Small intestine (tissue), 7 donors: ENCODE measurements around the gene CCDC87. TPM values are rescaled to one million over a fixed set of nuclear protein-coding genes. Genes with fewer than 3 reads are reported as not detected.

Source experiments
- DNase-seq, 2 donors: peaks; one replicate each; pipeline versions ENCODE4 v3.0.0 to v3.0.0-alpha.2; 2013
- FAIRE-seq: peaks from 2 replicates; lab custom pipeline; 2012; peaks lifted over from hg19 to GRCh38; lab: Jason Lieb, UNC
- H3K27ac ChIP-seq, 3 donors: one replicate each; pipeline ENCODE4 v1.5.1; 2013; ENCODE audit warnings: low read length in 2 of 3, mild to moderate bottlenecking in 2 of 3, control low read depth in 1 of 3, inconsistent platforms in 1 of 3, low read depth in 1 of 3, moderate library complexity in 1 of 3
- H3K27me3 ChIP-seq, 3 donors: one replicate each; pipeline ENCODE4 v1.6.1; 2013; ENCODE audit warnings: low read length in 3 of 3, inconsistent platforms in 1 of 3; ENCODE audit not compliant: control insufficient read depth in 3 of 3, insufficient read depth in 3 of 3
- H3K36me3 ChIP-seq, 3 donors: one replicate each; pipeline ENCODE4 v1.6.1; 2013; ENCODE audit warnings: low read length in 3 of 3, inconsistent platforms in 1 of 3, low read depth in 1 of 3, mild to moderate bottlenecking in 1 of 3, moderate library complexity in 1 of 3; ENCODE audit not compliant: control insufficient read depth in 3 of 3, insufficient read depth in 2 of 3
- H3K4me1 ChIP-seq, 3 donors: one replicate each; pipeline ENCODE4 v1.6.1; 2013; ENCODE audit warnings: low read length in 2 of 3, inconsistent platforms in 1 of 3, low read depth in 1 of 3, mild to moderate bottlenecking in 1 of 3, moderate library complexity in 1 of 3; ENCODE audit not compliant: control insufficient read depth in 3 of 3, insufficient read depth in 2 of 3
- H3K4me3 ChIP-seq, 3 donors: one replicate each; pipeline ENCODE4 v1.5.1; 2013; ENCODE audit warnings: low read length in 3 of 3, control low read depth in 1 of 3, inconsistent platforms in 1 of 3, low read depth in 1 of 3, mild to moderate bottlenecking in 1 of 3, moderate library complexity in 1 of 3
- H3K9me3 ChIP-seq, 2 donors: one replicate each; pipeline ENCODE4 v1.6.1; 2013; ENCODE audit warnings: low read depth in 1 of 2, low read length in 1 of 2; ENCODE audit not compliant: control insufficient read depth in 2 of 2, insufficient read depth in 1 of 2
- WGBS, 3 donors: extraction: QIAGEN DNeasy Blood & Tissue Kit; methylation state at CpG; one replicate each; pipeline ENCODE4 v1.1.7; 2013; 5-methylcytosine and 5-hydroxymethylcytosine counted together
- polyA plus RNA-seq, 4 donors: library from polyadenylated mRNA; stranded (reverse) in 3 of 4; unstranded in 1 of 4; fragments of 200-250 nt in 3 of 4; fragments of 120-200 nt in 1 of 4; gene quantifications; one replicate each; pipeline versions ENCODE4 v1.2.1 to v1.2.3, GENCODE V29; 2013
- donor health status: healthy with polysubstance abuse.
- donor health status: control.
- donor health status: control.
- donor health status: Bipolar disorder and iron deficiency.
- donor health status: healthy.

The CCDC87 gene
- polyA plus RNA-seq, 4 donors: 0.09 to 0.22 (median 0.21) TPM; not detected in 1

GRCh38 chr11:66624450-66624849 lies 31.6 kb upstream of the CCDC87 start:
- Histone ChIP-seq H3K36me3 (peaks cover 22 to 65% (median 30%) of the 10 kb centered on the region in 3 donors), H3K9me3 (no peaks in the 10 kb centered on the region), H3K27ac (no peak overlapping the region), H3K27me3 (no peaks in the 10 kb centered on the region), H3K4me3 (no peak overlapping the region), H3K4me1 (peaks cover 0 to 9% (median 0%) of the 10 kb centered on the region in 3 donors)
- 82 to 86% (median 84%) methylated on average over 16 of the region's 16 CpGs for WGBS, 3 donors
- FAIRE-seq (no peak), DNase-seq (no peak)

DNA sequence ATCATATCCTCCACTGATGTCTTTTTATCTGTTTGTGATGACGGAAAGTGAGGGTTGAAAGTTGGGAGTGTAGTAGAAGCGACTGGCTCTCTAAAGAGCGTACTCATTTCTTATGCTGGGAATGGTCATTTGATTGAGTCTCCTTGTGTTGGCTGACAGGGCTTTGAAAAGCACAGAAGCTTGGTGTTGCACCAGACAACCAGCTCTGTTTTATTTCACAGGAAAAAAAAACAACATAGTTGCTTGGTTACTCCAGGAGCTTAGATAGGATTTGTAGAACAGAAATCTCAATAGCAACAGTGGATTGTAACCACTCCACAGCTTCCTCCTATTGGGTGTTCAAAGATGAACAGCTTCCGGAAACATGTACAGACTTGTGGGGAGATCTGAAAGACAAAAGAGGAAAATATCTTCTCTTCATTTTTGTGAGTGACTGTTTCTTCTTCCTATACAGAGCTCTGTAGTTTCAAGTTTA lies 26.3 kb upstream of the CCDC87 start:
- peak overlapping the region in 2 of 3 donors; percentile 81 to 87 for H3K4me3 ChIP-seq
- no peak for FAIRE-seq
- peaks cover 0 to 13% (median 9%) of the 10 kb centered on the region in 3 donors for H3K4me1 ChIP-seq
- WGBS, 3 donors: 13 to 23% (median 16%) methylated on average over 4 of the region's 4 CpGs
- H3K36me3 ChIP-seq: peaks cover 0 to 24% (median under 1%) of the 10 kb centered on the region in 3 donors
- DNase-seq: peak; percentile 46 to 49
- no peaks in the 10 kb centered on the region for H3K9me3 ChIP-seq
- no peaks in the 10 kb centered on the region for H3K27me3 ChIP-seq
- peak overlapping the region; percentile 48 to 99 (median 51) for H3K27ac ChIP-seq

DNA sequence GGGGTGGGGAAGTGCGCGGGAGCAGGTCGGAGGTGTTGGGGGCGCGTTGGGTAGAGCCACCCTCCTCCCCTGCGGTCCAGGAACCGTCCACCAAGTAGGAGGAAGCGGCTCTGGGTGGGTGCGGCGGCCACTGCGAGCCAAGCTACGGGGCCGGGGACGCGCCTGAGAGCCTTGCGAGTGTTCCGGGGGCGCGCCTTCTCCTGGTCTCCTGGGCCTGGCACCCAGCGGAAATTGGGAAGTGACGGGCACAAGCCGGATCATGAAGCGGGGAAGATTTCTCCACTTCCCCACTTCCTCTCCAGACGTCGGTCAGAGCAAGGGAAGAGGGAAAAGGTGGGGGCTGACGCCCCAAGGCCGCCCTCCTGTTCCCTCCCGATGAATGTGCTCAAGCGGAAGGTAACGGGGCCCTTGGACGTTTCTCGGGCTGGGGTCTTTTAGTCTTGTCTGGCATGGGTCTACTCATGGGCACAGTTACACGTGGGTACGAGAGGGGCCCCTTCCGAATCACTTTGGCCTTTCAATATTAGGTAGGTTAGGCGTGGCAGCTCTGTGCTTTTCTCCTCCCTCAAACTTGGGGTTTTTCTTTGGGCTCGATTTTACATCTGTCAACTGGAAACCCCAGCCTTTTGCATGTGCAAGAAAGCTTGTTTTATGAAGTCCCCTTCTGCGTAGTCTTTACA lies 24.4 kb upstream of the CCDC87 start:
- Histone ChIP-seq H3K4me1 (peaks cover 0 to 13% (median 3%) of the 10 kb centered on the region in 3 donors), H3K27me3 (no peaks in the 10 kb centered on the region), H3K4me3 (peak overlapping the region; percentile 81 to 92 (median 87)), H3K9me3 (no peaks in the 10 kb centered on the region), H3K27ac (peak overlapping the region; percentile 90 to 99 (median 98)), H3K36me3 (peaks cover 0 to 19% (median 0%) of the 10 kb centered on the region in 3 donors)
- DNase-seq (no peak), FAIRE-seq (no peak)
- WGBS, 3 donors: 0 to 1% (median 1%) methylated on average over 33 to 38 of the region's 38 CpGs

GRCh38 chr11:66616379-66617154 lies 23.7 kb upstream of the CCDC87 start, which contains the start of gene RBM14:
Gene RBM14 (plus strand): TSS chr11:66616630. CDS start chr11:66616721, 91 bp downstream.
- DNase-seq (peak; percentile 100), FAIRE-seq (no peak)
- Histone ChIP-seq H3K36me3 (peaks cover 0 to 15% (median 0%) of the 10 kb centered on the region in 3 donors), H3K9me3 (no peaks in the 10 kb centered on the region), H3K4me1 (peaks cover 0 to 13% (median 3%) of the 10 kb centered on the region in 3 donors), H3K4me3 (peak within 1 kb of the TSS; percentile 81 to 92 (median 87)), H3K27me3 (no peaks in the 10 kb centered on the region), H3K27ac (peak within 1 kb of the TSS; percentile 90 to 99 (median 98))
- 0 to 1% (median 0%) methylated on average over 90 of the region's 90 CpGs for whole genome bisulfite sequencing, 3 donors

DNA sequence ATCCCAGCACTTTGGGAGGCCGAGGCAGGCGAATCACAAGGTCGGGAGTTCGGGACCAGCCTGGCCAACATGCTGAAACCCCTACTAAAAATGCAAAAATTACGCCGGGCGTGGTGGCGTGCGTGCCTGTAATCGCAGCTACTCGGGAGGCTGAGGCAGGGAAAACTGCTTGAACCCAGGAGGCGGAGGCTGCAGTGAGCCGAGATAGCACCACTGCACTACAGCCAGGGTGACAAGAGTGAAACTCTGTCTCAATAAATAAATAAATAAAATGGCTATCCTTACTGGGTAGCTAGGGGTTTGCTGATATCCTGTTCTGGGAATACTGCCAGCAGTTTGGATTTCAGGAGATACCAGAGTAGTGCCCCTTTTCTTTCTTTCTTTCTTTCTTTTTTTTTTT lies 21.2 kb upstream of the CCDC87 start:
- Histone ChIP-seq H3K27ac (no peak overlapping the region), H3K9me3 (no peaks in the 10 kb centered on the region), H3K36me3 (peaks cover 0 to 5% (median 0%) of the 10 kb centered on the region in 3 donors), H3K4me3 (no peak overlapping the region), H3K4me1 (peaks cover 0 to 11% (median 0%) of the 10 kb centered on the region in 3 donors), H3K27me3 (no peaks in the 10 kb centered on the region)
- FAIRE-seq (no peak), DNase-seq (no peak)
- WGBS, 3 donors: 34 to 79% (median 60%) methylated on average over 13 of the region's 13 CpGs

DNA sequence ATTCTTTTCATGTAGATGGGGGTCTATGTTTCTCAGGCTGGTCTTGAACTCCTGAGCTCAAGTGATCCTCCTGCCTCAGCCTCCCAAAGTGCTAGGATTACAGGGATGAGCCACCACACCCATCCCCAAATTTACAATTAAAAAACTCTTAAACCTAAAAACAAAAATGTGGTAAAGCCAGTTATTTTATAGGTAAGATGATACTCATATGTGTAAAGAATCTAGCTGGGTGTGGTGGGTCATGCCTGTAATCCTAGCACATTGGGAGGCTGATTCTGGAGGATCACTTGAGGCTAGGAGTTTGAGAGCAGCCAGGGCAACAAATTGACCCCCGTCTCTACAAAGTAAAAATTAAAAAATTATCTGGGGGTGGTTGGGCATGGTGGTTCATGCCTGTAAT lies 19.6 kb upstream of the CCDC87 start:
- WGBS, 3 donors: 92 to 96% (median 95%) methylated on average over 1 of the region's 1 CpG
- no peak for DNase-seq
- Histone ChIP-seq H3K9me3 (no peaks in the 10 kb centered on the region), H3K27ac (no peak overlapping the region), H3K36me3 (peaks cover 0 to 3% (median 0%) of the 10 kb centered on the region in 3 donors), H3K27me3 (no peaks in the 10 kb centered on the region), H3K4me3 (no peak overlapping the region), H3K4me1 (peaks cover 0 to under 1% (median 0%) of the 10 kb centered on the region in 3 donors)
- FAIRE-seq: no peak

GRCh38 chr11:66609721-66610617 lies 17.1 kb upstream of the CCDC87 start:
- 45 to 60% (median 48%) methylated on average over 4 of the region's 4 CpGs for WGBS, 3 donors
- FAIRE-seq: no peak
- Histone ChIP-seq H3K36me3 (peaks cover 0 to 18% (median 0%) of the 10 kb centered on the region in 3 donors), H3K9me3 (no peaks in the 10 kb centered on the region), H3K4me3 (no peak overlapping the region), H3K27me3 (no peaks in the 10 kb centered on the region), H3K4me1 (peaks cover 0 to 3% (median 0%) of the 10 kb centered on the region in 3 donors), H3K27ac (peak overlapping the region in 1 of 3 donors; percentile 21)
- DNase-seq: peak in 1 of 2 donors; percentile 11
